SK-N-SH (cell line): ENCODE results near the gene RIPOR2. TPM values are rescaled to one million over a fixed set of nuclear protein-coding genes. Genes with fewer than 3 reads are reported as not detected.

Experiments
- CTCF ChIA-PET: fragments of 300-600, 350-600 bp; formaldehyde crosslinking; extraction: SDS; loops from one replicate; lab custom pipeline; 2021; lab: Yijun Ruan, JAX
- POLR2A ChIA-PET: fragments of 350-600 bp; sonication (Branson Sonifier 250); formaldehyde crosslinking; extraction: SDS; loops from one replicate; lab custom pipeline; 2020; ENCODE audit warnings: antibody characterized with exemption, inconsistent platforms; lab: Yijun Ruan, JAX
- DNase-seq: peaks from one replicate; pipeline ENCODE4 v3.0.0; 2012
- H2AFZ ChIP-seq: fragments of 200-600 bp; sonication (generic); 2 replicates; pipeline ENCODE4 v1.8.1; 2016; ENCODE audit warnings: antibody characterized with exemption, mild to moderate bottlenecking, low read depth
- H3F3A ChIP-seq: fragments of 200-600 bp; sonication (generic); replicated peaks from 2 replicates; pipeline ENCODE3; 2016; ENCODE audit warnings: antibody characterized with exemption, mild to moderate bottlenecking; ENCODE audit not compliant: insufficient read depth
- H3K27ac ChIP-seq, 2 experiments: fragments of 200-500 bp in 1 of 2; fragments of 200-600 bp in 1 of 2; sonication (Bioruptor generic) in 1 of 2; sonication (generic), shearing (Covaris generic) in 1 of 2; 2 replicates each; pipeline versions ENCODE4 v1.5.1 to v1.6.1; 2014 to 2016; ENCODE audit warnings: low read depth in 2 of 2, inconsistent platforms in 1 of 2, low read length in 1 of 2, mild to moderate bottlenecking in 1 of 2, mixed read lengths in 1 of 2
- H3K27me3 ChIP-seq: fragments of 200-600 bp; sonication (generic), shearing (Covaris generic); 2 replicates; pipeline ENCODE4 v1.6.1; 2016; ENCODE audit warnings: mixed run types; ENCODE audit not compliant: insufficient read depth
- H3K36me3 ChIP-seq, 2 experiments: fragments of 200-500 bp in 1 of 2; fragments of 200-600 bp in 1 of 2; sonication (Bioruptor generic) in 1 of 2; sonication (generic) in 1 of 2; replicated peaks in 1 of 2; 2 replicates each; pipeline versions ENCODE3 to v1.5.1; 2014 to 2016; ENCODE audit warnings: low read length in 1 of 2, mild to moderate bottlenecking in 1 of 2; ENCODE audit not compliant: insufficient read depth in 2 of 2, control insufficient read depth in 1 of 2
- H3K4me1 ChIP-seq, 2 experiments: fragments of 200-500 bp in 1 of 2; fragments of 200-600 bp in 1 of 2; sonication (Bioruptor generic) in 1 of 2; sonication (generic), shearing (Covaris generic) in 1 of 2; 2 replicates each; pipeline versions ENCODE4 v1.5.1 to v1.6.1; 2014 to 2016; ENCODE audit warnings: low read depth in 1 of 2, low read length in 1 of 2, mixed run types in 1 of 2; ENCODE audit not compliant: insufficient read depth in 2 of 2, control insufficient read depth in 1 of 2
- H3K4me2 ChIP-seq: fragments of 200-600 bp; sonication (generic), shearing (Covaris generic); 2 replicates; pipeline ENCODE4 v1.6.1; 2017; ENCODE audit warnings: mixed run types
- H3K4me3 ChIP-seq, 2 experiments: fragments of 200-500 bp in 1 of 2; fragments of 200-600 bp in 1 of 2; sonication (Bioruptor generic) in 1 of 2; sonication (generic), shearing (Covaris generic) in 1 of 2; 2 replicates each; pipeline versions ENCODE4 v1.5.1 to v1.8.1; 2014 to 2016; ENCODE audit warnings: low read depth in 2 of 2, inconsistent platforms in 1 of 2, low read length in 1 of 2, mild to moderate bottlenecking in 1 of 2, mixed read lengths in 1 of 2, moderate library complexity in 1 of 2
- H3K79me2 ChIP-seq: fragments of 200-600 bp; sonication (generic); 2 replicates; pipeline ENCODE4 v1.8.1; 2017; ENCODE audit warnings: mild to moderate bottlenecking; ENCODE audit not compliant: insufficient read depth
- H3K9ac ChIP-seq: fragments of 200-600 bp; sonication (generic); 2 replicates; pipeline ENCODE4 v1.6.1; 2017; ENCODE audit warnings: mixed run types
- H3K9me2 ChIP-seq: fragments of 200-600 bp; sonication (generic); 2 replicates; pipeline ENCODE4 v1.6.1; 2017; ENCODE audit warnings: mixed run types
- H3K9me3 ChIP-seq: fragments of 200-600 bp; sonication (generic); 2 replicates; pipeline ENCODE4 v1.6.1; 2017; ENCODE audit warnings: mixed run types, mild to moderate bottlenecking, moderate library complexity
- H4K20me1 ChIP-seq: fragments of 200-600 bp; sonication (generic); 2 replicates; pipeline ENCODE4 v1.6.1; 2017; ENCODE audit warnings: mild to moderate bottlenecking, mixed run types; ENCODE audit not compliant: insufficient read depth
- CTCF ChIP-seq: fragments of 200-600 bp; sonication (generic); IDR thresholded peaks from 2 replicates; pipeline ENCODE4 v1.6.1; 2017; ENCODE audit warnings: antibody characterized with exemption, mild to moderate bottlenecking, moderate library complexity
- ELF1 ChIP-seq: IDR thresholded peaks from 2 replicates; pipeline ENCODE4 v1.4.0; 2012
- FOSL2 ChIP-seq: IDR thresholded peaks from 2 replicates; pipeline ENCODE4 v1.4.0; 2012; ENCODE audit warnings: low read depth, mild to moderate bottlenecking, moderate library complexity, borderline replicate concordance
- FOXJ3 ChIP-seq: sonication (generic); formaldehyde crosslinking; IDR thresholded peaks from 2 replicates; pipeline ENCODE4 v1.5.1; 2020; ENCODE audit warnings: mild to moderate bottlenecking, missing genetic modification reagents
- FOXM1 ChIP-seq: IDR thresholded peaks from 2 replicates; pipeline ENCODE4 v1.4.0; 2012; ENCODE audit warnings: low read depth, mild to moderate bottlenecking
- GABPA ChIP-seq: IDR thresholded peaks from 2 replicates; pipeline ENCODE4 v1.4.0; 2012; ENCODE audit warnings: low read depth, mild to moderate bottlenecking
- GATA2 ChIP-seq: sonication (generic); formaldehyde crosslinking; IDR thresholded peaks from 2 replicates; pipeline ENCODE4 v1.5.0; 2020; ENCODE audit warnings: mild to moderate bottlenecking, missing genetic modification reagents
- IRF3 ChIP-seq: fragments of 150-350 bp; IDR thresholded peaks from 2 replicates; pipeline ENCODE4 v1.6.1; 2016; ENCODE audit warnings: mild to moderate bottlenecking, low read depth, low read length
- MEF2A ChIP-seq: IDR thresholded peaks from 2 replicates; pipeline ENCODE4 v1.4.0; 2012; ENCODE audit warnings: low read depth, borderline replicate concordance
- MXI1 ChIP-seq: IDR thresholded peaks from 2 replicates; pipeline ENCODE4 v1.6.1; 2012; ENCODE audit warnings: mild to moderate bottlenecking, low read depth, low read length, improper control_type of control experiment
- NFIC ChIP-seq: IDR thresholded peaks from 2 replicates; pipeline ENCODE4 v1.4.0; 2012; ENCODE audit warnings: borderline replicate concordance
- RAD21 ChIP-seq: IDR thresholded peaks from 2 replicates; pipeline ENCODE4 v1.6.1; 2012; ENCODE audit warnings: mild to moderate bottlenecking, low read length
- REST ChIP-seq: IDR thresholded peaks from 2 replicates; pipeline ENCODE4 v1.6.1; 2012; ENCODE audit warnings: mild to moderate bottlenecking, low read depth, low read length, moderate library complexity
- RFX5 ChIP-seq: IDR thresholded peaks from 2 replicates; pipeline ENCODE4 v1.6.1; 2012; ENCODE audit warnings: mild to moderate bottlenecking, improper control_type of control experiment, low read length
- TAF1 ChIP-seq: IDR thresholded peaks from 2 replicates; pipeline ENCODE4 v1.6.1; 2012; ENCODE audit warnings: low read depth, mild to moderate bottlenecking, low read length, moderate library complexity, borderline replicate concordance
- USF1 ChIP-seq: IDR thresholded peaks from 2 replicates; pipeline ENCODE4 v1.4.0; 2012; ENCODE audit warnings: low read depth, borderline replicate concordance
- WGBS: methylation state at CpG from one replicate; pipeline ENCODE4 v1.1.6; 2017; ENCODE audit warnings: low lambda C conversion rate; 5-methylcytosine and 5-hydroxymethylcytosine counted together
- polyA plus RNA-seq, 3 experiments: library from polyadenylated mRNA; depleted of rRNA; stranded (reverse); fragments of >200 nt; gene quantifications; 2 replicates each; pipeline ENCODE4 v1.2.3, GENCODE V29; 2012

RIPOR2 gene
- polyA plus RNA-seq, 1 of the 3 experiments (the other 2 are of a cell fraction) = 0.05 TPM

- Histone ChIP-seq H3K79me2 (peaks cover 54% of the 10 kb centered on the region), H3K4me3 (peak overlapping the region; percentile 88 to 99), H3K27ac (peak overlapping the region; percentile 77 to 93), H3K36me3 (peaks cover 12 to 15% of the 10 kb centered on the region in 2 experiments), H3K9me2 (no peaks in the 10 kb centered on the region), H3K9ac (peak overlapping the region; percentile 90), H2AFZ (peak overlapping the region; percentile 62), H4K20me1 (peaks cover 12% of the 10 kb centered on the region; the same call in 1 of the 2 replicates), H3K27me3 (no peaks in the 10 kb centered on the region), H3K9me3 (no peaks in the 10 kb centered on the region), H3K4me2 (peak overlapping the region; percentile 83), H3K4me1 (peaks cover 11 to 13% of the 10 kb centered on the region in 2 experiments; a peak in 3 of 4 replicates), H3F3A (peaks cover 9% of the 10 kb centered on the region)
- ChIA-PET POLR2A (interaction anchor here (2.4 kb wide), 1 partner anchor 54 kb away, joined by 9 read pairs; no protein-coding TSS in a partner anchor), CTCF (interaction anchor here (0.8 kb wide), 1 partner anchor 57 kb away, joined by 3 read pairs; the partner anchor contains the start of gene C6orf62)
- TF ChIP-seq TAF1 = no peak
- no peak for TF ChIP-seq FOSL2
- no peak for TF ChIP-seq REST
- TF ChIP-seq CTCF = no peak
- TF ChIP-seq FOXM1 = no peak
- TF ChIP-seq RFX5 = no peak
- TF ChIP-seq IRF3 = no peak
- TF ChIP-seq USF1 = no peak
- TF ChIP-seq GABPA = no peak
- no peak for TF ChIP-seq ELF1
- TF ChIP-seq FOXJ3 (CRISPR knock-in tag) = no peak
- TF ChIP-seq NFIC = no peak
- TF ChIP-seq GATA2 = no peak
- TF ChIP-seq MXI1 = no peak
- TF ChIP-seq MEF2A = no peak
- TF ChIP-seq RAD21 = no peak
- no peak for DNase-seq
- WGBS = 1% methylated on average over 19 of the region's 20 CpGs
These were observed 160.2 kb downstream of the RIPOR2 start for GRCh38 chr6:24775520-24776058.
